Nephron (organoid): ENCODE results near the gene STAC3.

Experiments used
- H3K27ac Mint-ChIP-seq, 3 experiments: 2 replicates each; pipeline ENCODE4 v1.8.0; 2020; ENCODE audit warnings: mixed read lengths in 3 of 3, mild to moderate bottlenecking in 2 of 3, moderate library complexity in 1 of 3
- H3K27me3 Mint-ChIP-seq: 2 replicates; pipeline ENCODE4 v1.8.0; 2021; ENCODE audit warnings: low read depth, mild to moderate bottlenecking, moderate library complexity, mixed read lengths
- H3K36me3 Mint-ChIP-seq: 2 replicates; pipeline ENCODE4 v1.8.0; 2020; ENCODE audit warnings: low read depth, mixed read lengths
- H3K4me1 Mint-ChIP-seq: 2 replicates; pipeline ENCODE4 v1.8.0; 2020; ENCODE audit warnings: mixed read lengths
- H3K4me3 Mint-ChIP-seq, 3 experiments: 2 replicates each; pipeline ENCODE4 v1.8.0; 2020; ENCODE audit warnings: mild to moderate bottlenecking in 3 of 3, mixed read lengths in 3 of 3, moderate library complexity in 2 of 3
- H3K9me3 Mint-ChIP-seq: 2 replicates; pipeline ENCODE4 v1.8.0; 2020; ENCODE audit warnings: mixed read lengths
- TF ChIP-seq, protein P1 (sequence below), 3 experiments: fragments of 200-600 bp; sonication (generic); IDR thresholded peaks; one replicate each; pipeline ENCODE4 v1.5.0; 2021; ENCODE audit warnings: antibody characterized with exemption in 3 of 3; ENCODE audit not compliant: unreplicated experiment in 3 of 3

STAC3 gene

DNA sequence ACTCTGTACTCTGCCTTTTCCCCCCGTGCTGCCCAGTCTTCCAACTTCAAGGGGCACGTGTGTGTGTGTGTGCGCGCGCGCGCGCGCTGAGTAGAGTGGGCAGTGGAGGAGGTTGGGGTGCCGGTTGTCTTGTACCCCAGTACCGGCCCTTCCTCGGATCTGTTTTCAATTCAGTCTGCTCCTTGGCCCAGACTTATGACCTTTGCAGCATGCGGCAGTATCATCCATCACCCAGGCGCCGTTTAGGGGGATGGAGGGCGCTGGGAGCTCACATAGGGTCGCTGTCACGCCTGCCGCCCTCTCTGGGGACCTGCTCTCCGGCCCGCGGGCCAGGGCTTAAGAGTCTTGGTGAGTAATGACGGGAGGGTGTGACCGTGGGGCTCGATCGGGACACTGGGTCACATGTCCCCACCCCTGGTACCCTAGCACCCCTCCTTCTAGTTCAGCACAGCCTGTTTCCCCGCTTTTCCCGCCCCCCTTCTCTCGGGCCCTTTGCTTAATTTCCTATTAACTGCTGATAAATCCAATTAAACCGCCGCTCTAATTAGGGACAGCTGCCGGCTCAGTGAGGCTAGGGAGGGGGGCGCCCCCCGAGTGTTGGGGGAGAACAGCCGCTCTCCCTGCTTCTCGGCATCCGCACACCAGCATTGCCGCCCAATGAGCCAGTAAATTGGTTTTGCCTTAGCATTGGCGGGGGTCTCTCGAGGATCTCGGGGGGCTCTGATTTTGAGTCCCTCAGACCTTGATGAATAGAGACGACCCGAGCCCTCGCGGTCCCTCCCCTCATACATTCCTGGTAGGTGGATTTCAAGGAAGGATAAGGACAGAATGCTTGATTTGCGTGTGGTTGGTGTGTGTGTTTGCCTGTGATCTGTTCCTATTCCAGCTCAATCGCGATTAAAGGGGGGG, 9.3 kb downstream of the STAC3 start:
- no peaks in the 10 kb centered on the region for H3K9me3 Mint-ChIP-seq
- H3K27me3 Mint-ChIP-seq, result peaks cover 85% of the 10 kb centered on the region
- H3K27ac Mint-ChIP-seq, result no peak overlapping the region
- H3K4me3 Mint-ChIP-seq, result peak overlapping the region; percentile 72 to 79 (median 79)
- H3K4me1 Mint-ChIP-seq, result peaks cover 70% of the 10 kb centered on the region
- peaks cover 2% of the 10 kb centered on the region for H3K36me3 Mint-ChIP-seq
- TF ChIP-seq, protein P1, sequence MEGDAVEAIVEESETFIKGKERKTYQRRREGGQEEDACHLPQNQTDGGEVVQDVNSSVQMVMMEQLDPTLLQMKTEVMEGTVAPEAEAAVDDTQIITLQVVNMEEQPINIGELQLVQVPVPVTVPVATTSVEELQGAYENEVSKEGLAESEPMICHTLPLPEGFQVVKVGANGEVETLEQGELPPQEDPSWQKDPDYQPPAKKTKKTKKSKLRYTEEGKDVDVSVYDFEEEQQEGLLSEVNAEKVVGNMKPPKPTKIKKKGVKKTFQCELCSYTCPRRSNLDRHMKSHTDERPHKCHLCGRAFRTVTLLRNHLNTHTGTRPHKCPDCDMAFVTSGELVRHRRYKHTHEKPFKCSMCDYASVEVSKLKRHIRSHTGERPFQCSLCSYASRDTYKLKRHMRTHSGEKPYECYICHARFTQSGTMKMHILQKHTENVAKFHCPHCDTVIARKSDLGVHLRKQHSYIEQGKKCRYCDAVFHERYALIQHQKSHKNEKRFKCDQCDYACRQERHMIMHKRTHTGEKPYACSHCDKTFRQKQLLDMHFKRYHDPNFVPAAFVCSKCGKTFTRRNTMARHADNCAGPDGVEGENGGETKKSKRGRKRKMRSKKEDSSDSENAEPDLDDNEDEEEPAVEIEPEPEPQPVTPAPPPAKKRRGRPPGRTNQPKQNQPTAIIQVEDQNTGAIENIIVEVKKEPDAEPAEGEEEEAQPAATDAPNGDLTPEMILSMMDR (IDR thresholded peaks at IDR 0.05; ENCODE audit: unreplicated experiment in 3 of 3), result no peak

DNA sequence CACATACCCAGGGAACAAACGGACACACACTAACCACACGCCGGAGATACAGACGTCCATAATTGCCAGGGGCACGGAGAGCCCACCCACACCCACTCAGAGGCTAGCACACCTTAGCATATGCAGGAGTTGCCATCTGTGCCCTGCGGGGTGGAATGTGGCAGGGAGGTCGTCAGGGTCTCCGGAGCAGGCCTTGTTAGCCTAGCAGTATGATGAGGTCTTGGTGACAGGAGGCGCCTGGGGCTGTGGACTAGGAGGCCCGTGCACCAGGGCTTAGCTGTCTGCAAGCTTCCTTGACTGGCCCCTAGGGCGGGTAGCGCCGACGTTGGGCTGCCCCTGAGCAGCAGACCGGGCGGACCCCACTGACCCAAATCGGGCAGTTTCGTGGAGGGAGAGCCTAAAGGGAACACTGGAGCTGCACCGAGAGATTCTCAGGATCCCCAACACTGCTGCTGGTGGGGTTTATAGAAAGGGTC, 10.0 kb downstream of the STAC3 start:
- TF ChIP-seq, protein P1 (IDR thresholded peaks at IDR 0.05; ENCODE audit: unreplicated experiment in 3 of 3), result no peak
- peaks cover 68% of the 10 kb centered on the region for H3K4me1 Mint-ChIP-seq
- H3K27ac Mint-ChIP-seq, result no peak overlapping the region
- H3K9me3 Mint-ChIP-seq, result no peaks in the 10 kb centered on the region
- peak overlapping the region; percentile 72 to 79 (median 75) for H3K4me3 Mint-ChIP-seq
- H3K36me3 Mint-ChIP-seq, result no peaks in the 10 kb centered on the region
- H3K27me3 Mint-ChIP-seq, result peaks cover 92% of the 10 kb centered on the region

DNA sequence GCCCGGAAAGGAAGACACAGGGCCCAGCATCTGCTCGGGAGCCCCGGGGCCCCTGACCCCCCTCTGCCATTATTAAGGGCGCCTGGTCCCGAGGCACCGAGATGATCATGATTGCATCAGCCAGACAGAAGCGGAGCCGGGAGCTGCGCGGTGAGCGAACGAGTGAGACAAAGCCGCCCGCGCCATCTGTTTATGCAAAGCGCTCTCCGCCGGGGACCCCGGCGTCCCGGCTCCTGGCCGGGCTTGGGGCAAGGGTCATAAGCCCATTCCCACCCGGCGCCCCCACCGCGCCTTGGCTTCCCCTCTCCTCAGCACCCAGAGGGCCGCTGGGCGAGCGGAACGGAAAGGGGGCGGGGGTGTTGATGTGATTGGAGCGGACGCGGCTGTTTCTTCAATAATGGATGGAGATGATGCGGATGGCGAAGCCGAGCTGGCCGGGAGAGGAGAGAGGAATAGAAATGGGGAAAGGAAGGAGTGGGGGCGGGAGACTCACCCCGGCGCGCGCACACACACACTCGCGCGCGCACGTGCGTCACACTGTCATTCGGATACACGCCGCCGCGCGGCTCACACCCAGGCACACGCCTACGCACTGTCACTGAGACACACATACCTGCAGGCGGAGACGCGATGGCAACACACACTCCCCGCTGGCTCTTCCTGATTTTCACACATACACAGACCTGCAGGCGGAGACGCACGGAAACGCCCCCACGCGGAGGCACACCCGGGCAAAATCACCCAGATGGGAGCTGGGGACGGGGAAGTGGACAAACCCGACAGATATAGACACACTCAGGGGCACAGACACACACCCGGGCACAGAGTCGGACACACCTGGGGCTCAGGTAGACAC, 10.7 kb downstream of the STAC3 start:
- TF ChIP-seq, protein P1 (IDR thresholded peaks at IDR 0.05; ENCODE audit: unreplicated experiment in 3 of 3), result no peak
- Mint-ChIP-seq H3K4me3 (peak overlapping the region; percentile 75 to 79 (median 79)), H3K9me3 (no peaks in the 10 kb centered on the region), H3K27ac (peak overlapping the region in 1 of 3 experiments; percentile 43), H3K36me3 (no peaks in the 10 kb centered on the region), H3K27me3 (peaks cover 99% of the 10 kb centered on the region), H3K4me1 (peaks cover 71% of the 10 kb centered on the region)

DNA sequence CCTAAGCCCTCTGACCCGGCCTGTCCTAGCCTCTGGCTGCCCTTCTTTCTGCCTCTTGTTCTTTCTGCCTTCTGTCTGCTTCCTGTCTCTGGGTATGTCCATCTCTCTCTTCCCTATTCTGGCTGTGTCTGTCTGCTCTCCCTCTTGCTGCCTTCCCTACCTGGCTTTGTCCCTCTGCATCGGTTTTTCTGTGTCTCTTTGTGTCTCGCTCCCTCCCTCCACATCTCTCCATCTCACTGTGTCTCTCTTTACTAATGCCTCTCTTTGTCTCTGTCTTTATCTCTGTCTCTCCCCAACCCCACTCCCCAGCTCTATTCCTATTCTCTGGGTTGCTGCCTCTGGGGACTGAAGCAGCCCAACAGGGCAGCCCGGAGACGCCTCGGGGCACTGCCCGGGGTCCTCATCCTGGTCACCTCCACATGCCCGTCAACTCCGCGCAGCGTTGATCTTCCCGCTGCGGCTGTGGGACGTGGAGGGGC, 11.4 kb downstream of the STAC3 start:
- Mint-ChIP-seq H3K36me3 (peaks cover 1% of the 10 kb centered on the region), H3K4me3 (peak overlapping the region; percentile 71 to 79 (median 79)), H3K4me1 (peaks cover 69% of the 10 kb centered on the region)

DNA sequence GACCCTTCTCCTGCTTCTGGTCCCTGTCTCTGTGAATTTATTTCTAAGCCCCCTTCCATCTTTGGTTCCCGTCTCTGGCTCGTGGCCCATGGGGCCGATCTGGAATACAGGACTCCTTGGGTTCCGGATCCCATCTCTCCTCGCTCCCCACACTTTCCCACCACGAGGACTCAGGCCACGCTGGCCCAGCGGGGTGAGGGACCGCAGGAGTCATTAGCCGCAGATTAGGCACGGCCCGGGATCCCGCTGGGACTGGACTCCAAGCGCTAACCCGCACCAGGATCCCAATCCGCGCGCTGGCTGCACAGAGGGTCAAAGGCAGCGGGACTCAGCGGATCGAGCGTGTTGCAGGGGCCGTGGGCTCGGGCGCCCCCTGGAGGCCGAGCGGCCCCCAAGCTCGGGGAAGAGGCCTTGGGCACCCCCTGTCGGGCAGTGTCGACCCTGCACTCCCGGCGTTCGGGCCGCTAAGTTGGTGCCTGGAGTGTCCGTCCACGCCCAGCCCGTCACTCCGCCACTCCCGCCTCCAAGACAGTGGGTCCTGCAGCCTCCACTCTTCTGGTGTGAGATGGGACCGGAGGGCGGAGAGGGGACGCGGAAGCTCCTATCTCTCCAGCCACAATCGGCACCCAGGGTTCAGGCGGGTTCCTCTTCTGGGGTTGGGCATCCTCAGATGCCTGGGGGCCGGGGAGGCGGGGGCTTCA, 12.0 kb downstream of the STAC3 start:
- TF ChIP-seq, protein P1 (IDR thresholded peaks at IDR 0.05; ENCODE audit: unreplicated experiment in 3 of 3), result peak; percentile 100
- H3K27me3 Mint-ChIP-seq, result peaks cover 96% of the 10 kb centered on the region
- H3K4me3 Mint-ChIP-seq, result peak overlapping the region; percentile 79 to 80 (median 79)
- peaks cover 69% of the 10 kb centered on the region for H3K4me1 Mint-ChIP-seq
- peaks cover 8% of the 10 kb centered on the region for H3K36me3 Mint-ChIP-seq
- H3K9me3 Mint-ChIP-seq, result no peaks in the 10 kb centered on the region
- H3K27ac Mint-ChIP-seq, result peak overlapping the region in 2 of 3 experiments; percentile 4 to 7

More for the DNA sequence above, 11.4 kb downstream of the STAC3 start:
- Mint-ChIP-seq H3K27me3 (peaks cover 96% of the 10 kb centered on the region), H3K27ac (peak overlapping the region in 1 of 3 experiments; percentile 7), H3K9me3 (no peaks in the 10 kb centered on the region)
- TF ChIP-seq, protein P1 (IDR thresholded peaks at IDR 0.05; ENCODE audit: unreplicated experiment in 3 of 3), result no peak
